Measurements from ENCODE around the gene DDX24.

Gene DDX24

GRCh38 chr14:94115058-94115591 lies 34.1 kb upstream of the DDX24 start:
- DNase-seq (ENCODE audit: low read depth), result no peak
- no peak overlapping the region for H3K4me3 ChIP-seq (ENCODE audit: low read depth, low read length)
- TF ChIP-seq CTCF (IDR thresholded peaks at IDR 0.05; ENCODE audit: low read depth, low read length, missing control alignments), result no peak
- in situ Hi-C loops (cut with HindIII; ENCODE audit: low sequenced_read_pairs), result no loop called here

GRCh38 chr14:94114589-94115057 lies 33.6 kb upstream of the DDX24 start:
- in situ Hi-C loops (cut with HindIII; ENCODE audit: low sequenced_read_pairs), result no loop called here
- H3K4me3 ChIP-seq (ENCODE audit: low read depth, low read length), result no peak overlapping the region
- DNase-seq (ENCODE audit: low read depth), result no peak
- TF ChIP-seq CTCF (IDR thresholded peaks at IDR 0.05; ENCODE audit: low read depth, low read length, missing control alignments), result no peak

- no peak for DNase-seq (ENCODE audit: low read depth)
- TF ChIP-seq CTCF (IDR thresholded peaks at IDR 0.05; ENCODE audit: low read depth, low read length, missing control alignments), result no peak
- no peak overlapping the region for H3K4me3 ChIP-seq (ENCODE audit: low read depth, low read length)
- in situ Hi-C loops (cut with HindIII; ENCODE audit: low sequenced_read_pairs), result no loop called here
Observed at GRCh38 chr14:94113908-94114588, 33.0 kb upstream of the DDX24 start.

GRCh38 chr14:94113490-94113889 lies 32.5 kb upstream of the DDX24 start:
- no peak for DNase-seq (ENCODE audit: low read depth)
- H3K4me3 ChIP-seq (ENCODE audit: low read depth, low read length), result no peak overlapping the region
- in situ Hi-C loops (cut with HindIII; ENCODE audit: low sequenced_read_pairs), result no loop called here
- no peak for TF ChIP-seq CTCF (IDR thresholded peaks at IDR 0.05; ENCODE audit: low read depth, low read length, missing control alignments)

- TF ChIP-seq CTCF (IDR thresholded peaks at IDR 0.05; ENCODE audit: low read depth, low read length, missing control alignments), result no peak
- DNase-seq (ENCODE audit: low read depth), result no peak
- in situ Hi-C loops (cut with HindIII; ENCODE audit: low sequenced_read_pairs), result no loop called here
- no peak overlapping the region for H3K4me3 ChIP-seq (ENCODE audit: low read depth, low read length)
Observed at GRCh38 chr14:94113073-94113472, 32.1 kb upstream of the DDX24 start.

GRCh38 chr14:94112513-94113063 lies 31.6 kb upstream of the DDX24 start:
- no peak for DNase-seq (ENCODE audit: low read depth)
- in situ Hi-C loops (cut with HindIII; ENCODE audit: low sequenced_read_pairs), result no loop called here
- no peak overlapping the region for H3K4me3 ChIP-seq (ENCODE audit: low read depth, low read length)
- TF ChIP-seq CTCF (IDR thresholded peaks at IDR 0.05; ENCODE audit: low read depth, low read length, missing control alignments), result no peak
